Lower lobe of right lung (tissue), 2 donors: Measurements from ENCODE around the gene DUSP3. TPM values are rescaled to one million over a fixed set of nuclear protein-coding genes. Genes with fewer than 3 reads are reported as not detected.

ENCODE experiments used
- ATAC-seq, 2 donors: fragments of 200-7000 bp; cut with Tn5 transposase; one replicate each; pipeline ENCODE4 v1.9.1; 2020 to 2022; ENCODE audit warnings: mild to moderate bottlenecking in 2 of 2, moderate library complexity in 2 of 2
- DNase-seq: peaks from one replicate; pipeline ENCODE4 v3.0.0-alpha.2; 2020
- H3K27ac ChIP-seq: fragments of 200-600 bp; one replicate; pipeline ENCODE4 v1.8.0; 2022
- H3K27me3 ChIP-seq: fragments of 200-600 bp; one replicate; pipeline ENCODE4 v1.8.0; 2022; ENCODE audit warnings: low read depth
- H3K36me3 ChIP-seq: fragments of 200-600 bp; one replicate; pipeline ENCODE4 v1.8.0; 2022; ENCODE audit warnings: mild to moderate bottlenecking
- H3K4me1 ChIP-seq: fragments of 200-600 bp; one replicate; pipeline ENCODE4 v1.8.0; 2022
- H3K4me3 ChIP-seq: fragments of 200-600 bp; one replicate; pipeline ENCODE4 v1.8.0; 2022; ENCODE audit warnings: mild to moderate bottlenecking
- H3K9me3 ChIP-seq: fragments of 200-600 bp; one replicate; pipeline ENCODE4 v1.8.0; 2022
- intact Hi-C: fragments of 100-400 bp; cut with DNase I; formaldehyde crosslinking; loops from one replicate; pipeline ENCODE4 v1.11.0; 2022
- total RNA-seq: library from RNA; stranded (reverse); fragmentation: NEBNext Ultra II Directional; extraction: Animal tissue kit (Norgen Biotek cat#: 25700); gene quantifications from one replicate; pipeline ENCODE4 v1.2.1, GENCODE V29; 2021
- TF ChIP-seq, protein P1 (sequence below): fragments of 200-600 bp; IDR thresholded peaks from one replicate; pipeline ENCODE4 v1.8.0; 2022; ENCODE audit warnings: antibody characterized with exemption, mild to moderate bottlenecking
- donor health status: DM: no; HTN: yes; CAD: no; lungs with severe emphysema.

DUSP3 gene
- total RNA-seq, 1 donor from 2014 or later = 92.9 TPM

DNA sequence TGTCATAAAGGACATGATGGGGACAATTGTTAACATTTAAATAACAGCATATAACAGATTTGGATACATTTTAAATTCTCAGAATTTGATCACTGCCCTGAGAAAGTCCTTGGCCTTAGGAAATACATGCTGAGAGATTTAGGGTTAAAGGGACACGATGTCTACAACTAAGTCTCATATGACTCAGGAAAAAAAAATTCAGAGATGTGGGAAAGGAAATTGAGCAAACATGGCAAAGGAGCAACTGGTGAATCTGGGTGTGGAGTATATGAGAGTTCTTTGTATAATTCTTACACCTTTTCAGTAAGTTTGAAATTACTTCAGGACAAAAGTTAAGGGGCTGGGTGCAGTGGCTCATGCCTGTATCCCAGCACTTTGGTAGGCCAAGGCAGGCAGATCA, 35.9 kb upstream of the DUSP3 start:
- no peak overlapping the region for H3K4me3 ChIP-seq
- H3K4me1 ChIP-seq = peaks cover 4% of the 10 kb centered on the region
- intact Hi-C loops = no loop called here
- no peak overlapping the region for H3K27ac ChIP-seq
- no peak for DNase-seq
- no peaks in the 10 kb centered on the region for H3K27me3 ChIP-seq
- no peaks in the 10 kb centered on the region for H3K9me3 ChIP-seq
- TF ChIP-seq, protein P1, sequence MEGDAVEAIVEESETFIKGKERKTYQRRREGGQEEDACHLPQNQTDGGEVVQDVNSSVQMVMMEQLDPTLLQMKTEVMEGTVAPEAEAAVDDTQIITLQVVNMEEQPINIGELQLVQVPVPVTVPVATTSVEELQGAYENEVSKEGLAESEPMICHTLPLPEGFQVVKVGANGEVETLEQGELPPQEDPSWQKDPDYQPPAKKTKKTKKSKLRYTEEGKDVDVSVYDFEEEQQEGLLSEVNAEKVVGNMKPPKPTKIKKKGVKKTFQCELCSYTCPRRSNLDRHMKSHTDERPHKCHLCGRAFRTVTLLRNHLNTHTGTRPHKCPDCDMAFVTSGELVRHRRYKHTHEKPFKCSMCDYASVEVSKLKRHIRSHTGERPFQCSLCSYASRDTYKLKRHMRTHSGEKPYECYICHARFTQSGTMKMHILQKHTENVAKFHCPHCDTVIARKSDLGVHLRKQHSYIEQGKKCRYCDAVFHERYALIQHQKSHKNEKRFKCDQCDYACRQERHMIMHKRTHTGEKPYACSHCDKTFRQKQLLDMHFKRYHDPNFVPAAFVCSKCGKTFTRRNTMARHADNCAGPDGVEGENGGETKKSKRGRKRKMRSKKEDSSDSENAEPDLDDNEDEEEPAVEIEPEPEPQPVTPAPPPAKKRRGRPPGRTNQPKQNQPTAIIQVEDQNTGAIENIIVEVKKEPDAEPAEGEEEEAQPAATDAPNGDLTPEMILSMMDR = no peak
- H3K36me3 ChIP-seq = peaks cover 30% of the 10 kb centered on the region
- ATAC-seq = no peak

DNA sequence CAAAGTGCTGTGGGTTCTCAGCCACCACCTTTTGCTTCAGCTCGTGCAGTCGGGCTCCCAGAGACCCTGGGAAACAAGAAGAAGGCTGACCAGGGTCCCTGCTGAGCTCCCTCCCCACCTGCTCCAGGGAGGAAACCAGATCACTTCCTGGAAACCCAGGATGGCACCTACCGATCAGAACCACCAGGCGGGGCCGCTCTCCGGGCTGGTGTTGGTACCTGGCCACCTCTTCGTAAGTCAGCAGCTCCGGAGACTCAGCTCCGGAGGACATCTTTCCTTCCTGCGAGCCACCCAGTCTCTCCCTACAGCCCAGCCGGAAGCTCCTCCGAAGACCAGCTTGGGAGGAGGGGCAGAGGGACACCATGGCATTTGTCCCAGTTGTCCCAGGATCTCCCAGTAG, 35.2 kb upstream of the DUSP3 start:
- peaks cover 35% of the 10 kb centered on the region for H3K36me3 ChIP-seq
- H3K4me1 ChIP-seq = peaks cover 4% of the 10 kb centered on the region
- no peak for ATAC-seq
- no peaks in the 10 kb centered on the region for H3K27me3 ChIP-seq
- H3K27ac ChIP-seq = no peak overlapping the region
- H3K9me3 ChIP-seq = no peaks in the 10 kb centered on the region
- no peak for DNase-seq
- H3K4me3 ChIP-seq = no peak overlapping the region
- intact Hi-C loops = no loop called here
- TF ChIP-seq, protein P1 = no peak

DNA sequence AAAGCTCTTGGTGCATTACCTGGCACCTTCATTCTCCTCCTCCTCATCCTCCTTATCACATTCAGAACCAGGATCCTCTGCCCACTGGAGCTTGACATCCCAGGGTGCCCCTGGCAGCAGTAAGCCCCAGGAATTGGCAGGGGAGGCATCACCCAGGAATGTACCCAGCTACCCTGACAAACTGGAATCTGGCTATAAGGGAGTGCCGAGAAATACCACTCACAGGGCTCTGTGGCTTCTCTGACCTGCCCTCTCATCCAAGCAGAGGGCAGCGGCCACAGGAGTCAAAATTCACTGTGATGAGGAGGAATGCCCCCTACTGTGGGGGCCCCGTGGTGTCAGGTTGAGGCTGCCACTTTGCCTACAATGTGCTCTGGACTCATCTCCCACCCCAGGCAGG, 34.6 kb upstream of the DUSP3 start:
- TF ChIP-seq, protein P1 = no peak
- ATAC-seq = no peak

DNA sequence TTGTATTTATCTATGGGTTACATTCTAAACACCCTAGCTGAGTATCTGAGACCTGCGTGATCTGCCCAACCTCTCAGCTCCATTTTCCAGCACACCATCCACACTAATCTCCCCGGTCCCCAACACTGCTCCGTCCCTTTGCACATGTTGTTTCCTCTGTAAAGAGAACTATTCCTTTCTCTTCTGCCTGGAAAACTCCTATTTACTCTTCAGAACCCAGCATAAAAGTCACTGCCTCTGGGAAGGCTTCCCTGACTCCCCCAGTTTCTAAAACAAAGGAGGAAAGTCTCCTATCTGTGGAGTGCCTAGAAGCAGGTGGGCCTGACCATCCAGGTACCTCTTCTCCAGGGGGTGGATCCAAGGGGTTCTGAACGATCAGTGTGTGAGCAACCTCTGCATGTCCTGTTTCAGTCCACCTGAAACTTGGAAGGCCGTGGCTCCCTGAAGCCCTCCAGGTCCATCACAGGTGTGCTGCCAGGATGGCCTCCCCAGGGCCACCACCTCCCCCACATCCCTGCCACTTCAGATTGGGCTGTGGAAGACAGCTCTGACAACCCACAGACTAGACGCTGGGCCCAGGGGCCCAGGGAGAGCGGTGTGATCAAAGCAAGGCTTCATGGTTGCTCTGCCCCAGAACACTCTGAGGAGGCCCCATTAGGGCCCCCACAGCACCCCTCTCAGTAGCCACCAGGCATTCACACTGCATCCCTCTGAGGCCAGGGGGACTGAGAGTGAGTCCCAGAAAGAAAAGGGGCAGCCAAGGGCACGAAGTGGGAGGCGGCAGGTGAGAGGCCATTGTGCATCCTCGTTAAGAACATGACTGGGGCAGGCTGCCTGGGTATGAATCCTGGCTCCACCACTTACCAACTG, 33.9 kb upstream of the DUSP3 start:
- Histone ChIP-seq H3K4me1 (peaks cover 4% of the 10 kb centered on the region), H3K27me3 (no peaks in the 10 kb centered on the region), H3K27ac (no peak overlapping the region), H3K4me3 (no peak overlapping the region), H3K9me3 (no peaks in the 10 kb centered on the region), H3K36me3 (peaks cover 45% of the 10 kb centered on the region)
- ATAC-seq (no peak), DNase-seq (no peak)
- TF ChIP-seq, protein P1 = no peak
- intact Hi-C loops = no loop called here

More for the DNA sequence above, 34.6 kb upstream of the DUSP3 start:
- Histone ChIP-seq H3K36me3 (peaks cover 41% of the 10 kb centered on the region), H3K27ac (no peak overlapping the region), H3K4me3 (no peak overlapping the region), H3K4me1 (peaks cover 4% of the 10 kb centered on the region), H3K9me3 (no peaks in the 10 kb centered on the region), H3K27me3 (no peaks in the 10 kb centered on the region)
- DNase-seq = no peak
- intact Hi-C loops = no loop called here

DNA sequence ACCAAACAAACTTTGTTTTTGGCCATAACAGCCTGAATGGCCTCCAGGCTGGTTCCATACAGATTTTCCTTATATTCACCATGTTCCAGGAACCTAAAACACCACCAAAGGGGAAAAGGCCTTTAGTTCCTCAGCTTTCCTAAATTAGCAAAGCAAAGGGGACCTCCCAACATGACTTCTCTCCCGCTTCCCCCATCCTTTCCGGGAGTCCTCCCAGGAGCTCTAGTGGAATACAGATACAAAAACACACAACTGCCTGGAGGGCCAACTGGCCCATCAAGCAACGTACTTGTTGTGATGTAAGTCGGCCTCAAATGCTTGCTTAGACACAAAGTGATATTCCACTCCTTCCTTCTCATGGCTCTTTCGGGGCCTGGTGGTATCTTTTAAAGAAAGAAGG, 32.0 kb upstream of the DUSP3 start:
- TF ChIP-seq, protein P1 = no peak
- H3K36me3 ChIP-seq = peaks cover 29% of the 10 kb centered on the region

More for the DNA sequence above, 32.0 kb upstream of the DUSP3 start:
- ATAC-seq (no peak), DNase-seq (no peak)
- H3K4me1 ChIP-seq = peaks cover 4% of the 10 kb centered on the region
- intact Hi-C loops = no loop called here
- H3K4me3 ChIP-seq = no peak overlapping the region
- H3K27me3 ChIP-seq = no peaks in the 10 kb centered on the region
- H3K27ac ChIP-seq = no peak overlapping the region
- H3K9me3 ChIP-seq = no peaks in the 10 kb centered on the region
